ENCODE results near the gene USP30. TPM values are rescaled to one million over a fixed set of nuclear protein-coding genes. Genes with fewer than 3 reads are reported as not detected.
"Not testable (repeated sequence)": the region's sequence is repeated elsewhere in the genome, so short reads cannot be mapped to it uniquely, and the experiment has no call there.

The USP30 gene
- total RNA-seq, 2 donors from 2014 or later: 25.1 to 27.7 TPM

- intact Hi-C loops (cut with DNase I): no loop called here
- Histone ChIP-seq H3K27ac (no peak overlapping the region), H3K9ac (ENCODE audit: low read depth in 2 of 2, low read length in 2 of 2) (no peak overlapping the region), H3K9me3 (no peaks in the 10 kb centered on the region), H3K36me3 (no peaks in the 10 kb centered on the region), H3K27me3 (no peaks in the 10 kb centered on the region), H3K4me3 (no peak overlapping the region), H3K4me1 (no peaks in the 10 kb centered on the region)
- TF ChIP-seq, protein P1, sequence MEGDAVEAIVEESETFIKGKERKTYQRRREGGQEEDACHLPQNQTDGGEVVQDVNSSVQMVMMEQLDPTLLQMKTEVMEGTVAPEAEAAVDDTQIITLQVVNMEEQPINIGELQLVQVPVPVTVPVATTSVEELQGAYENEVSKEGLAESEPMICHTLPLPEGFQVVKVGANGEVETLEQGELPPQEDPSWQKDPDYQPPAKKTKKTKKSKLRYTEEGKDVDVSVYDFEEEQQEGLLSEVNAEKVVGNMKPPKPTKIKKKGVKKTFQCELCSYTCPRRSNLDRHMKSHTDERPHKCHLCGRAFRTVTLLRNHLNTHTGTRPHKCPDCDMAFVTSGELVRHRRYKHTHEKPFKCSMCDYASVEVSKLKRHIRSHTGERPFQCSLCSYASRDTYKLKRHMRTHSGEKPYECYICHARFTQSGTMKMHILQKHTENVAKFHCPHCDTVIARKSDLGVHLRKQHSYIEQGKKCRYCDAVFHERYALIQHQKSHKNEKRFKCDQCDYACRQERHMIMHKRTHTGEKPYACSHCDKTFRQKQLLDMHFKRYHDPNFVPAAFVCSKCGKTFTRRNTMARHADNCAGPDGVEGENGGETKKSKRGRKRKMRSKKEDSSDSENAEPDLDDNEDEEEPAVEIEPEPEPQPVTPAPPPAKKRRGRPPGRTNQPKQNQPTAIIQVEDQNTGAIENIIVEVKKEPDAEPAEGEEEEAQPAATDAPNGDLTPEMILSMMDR (IDR thresholded peaks at IDR 0.05): no peak
- no peak for DNase-seq
Measured at GRCh38 chr12:109047081-109047805, 5.1 kb upstream of the USP30 start.

DNA sequence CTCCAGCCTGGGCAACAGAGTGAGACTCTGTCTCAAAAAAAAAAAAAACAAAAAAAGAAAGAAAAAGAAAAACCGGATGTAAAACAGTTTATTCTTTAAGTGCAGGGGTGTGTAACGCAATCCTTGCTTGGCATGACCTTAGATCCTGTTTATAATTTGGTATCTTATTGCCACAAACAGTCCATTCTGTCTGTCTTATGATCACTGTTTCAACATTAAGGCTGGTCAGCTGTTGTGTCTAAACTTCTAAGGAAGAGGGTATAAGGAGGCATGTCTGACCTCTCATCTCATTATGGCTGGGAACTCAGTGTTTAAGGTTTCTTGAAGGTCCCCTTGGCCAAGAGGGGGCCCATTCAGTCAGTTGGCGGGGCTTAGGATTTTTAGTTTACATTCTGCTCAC is 3.7 kb upstream of the USP30 start:
- not testable (repeated sequence) for H3K4me1 ChIP-seq, DNase-seq
- H3K27ac ChIP-seq: peak overlapping the region; percentile 40

GRCh38 chr12:109049794-109050193 is 2.6 kb upstream of the USP30 start:
- H3K27me3 ChIP-seq; H3K36me3 ChIP-seq; intact Hi-C loops (cut with DNase I); H3K4me1 ChIP-seq; H3K9ac ChIP-seq (ENCODE audit: low read depth in 2 of 2, low read length in 2 of 2); H3K9me3 ChIP-seq; H3K4me3 ChIP-seq: not testable (repeated sequence)
- peak; percentile 30 for DNase-seq
- H3K27ac ChIP-seq: peak overlapping the region; percentile 40

More for the DNA sequence above, 3.7 kb upstream of the USP30 start:
- H3K36me3 ChIP-seq; H3K27me3 ChIP-seq; H3K4me3 ChIP-seq; H3K9ac ChIP-seq (ENCODE audit: low read depth in 2 of 2, low read length in 2 of 2); intact Hi-C loops (cut with DNase I); H3K9me3 ChIP-seq: not testable (repeated sequence)

DNA sequence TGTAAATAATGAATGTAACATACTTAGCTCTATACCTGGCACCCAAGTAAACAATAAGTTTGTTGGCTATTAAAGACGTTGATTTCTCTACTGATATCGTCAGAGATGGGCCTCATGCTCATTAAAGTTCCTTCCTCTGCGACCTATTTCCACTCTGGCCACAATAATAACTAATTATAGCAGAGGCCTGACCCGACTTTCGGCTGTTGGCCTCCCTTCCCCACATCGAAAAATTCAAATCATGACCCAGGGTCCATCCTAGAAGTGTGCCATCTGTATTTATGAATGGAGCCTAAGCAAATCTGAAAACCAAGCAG is 321 bp upstream of the USP30 start:
- intact Hi-C loops (cut with DNase I): no loop called here
- H3K4me1 ChIP-seq: no peaks in the 10 kb centered on the region
- H3K4me3 ChIP-seq: peak overlapping the region; percentile 74
- H3K36me3 ChIP-seq: no peaks in the 10 kb centered on the region
- no peaks in the 10 kb centered on the region for H3K27me3 ChIP-seq
- peak overlapping the region; percentile 81 for H3K27ac ChIP-seq
- DNase-seq: no peak
- H3K9me3 ChIP-seq: no peaks in the 10 kb centered on the region
- H3K9ac ChIP-seq (ENCODE audit: low read depth in 2 of 2, low read length in 2 of 2): peak overlapping the region; percentile 90 to 97
- TF ChIP-seq, protein P1 (IDR thresholded peaks at IDR 0.05): no peak

GRCh38 chr12:109053382-109054123 is 1.2 kb downstream of the USP30 start:
- TF ChIP-seq, protein P1 (IDR thresholded peaks at IDR 0.05): no peak
- peak overlapping the region; percentile 90 to 97 for H3K9ac ChIP-seq (ENCODE audit: low read depth in 2 of 2, low read length in 2 of 2)
- H3K4me1 ChIP-seq: no peaks in the 10 kb centered on the region
- H3K9me3 ChIP-seq: no peaks in the 10 kb centered on the region
- peak overlapping the region; percentile 81 for H3K27ac ChIP-seq
- no peaks in the 10 kb centered on the region for H3K36me3 ChIP-seq
- no peaks in the 10 kb centered on the region for H3K27me3 ChIP-seq
- peak overlapping the region; percentile 74 for H3K4me3 ChIP-seq
- DNase-seq: peak; percentile 34
- intact Hi-C loops (cut with DNase I): no loop called here

GRCh38 chr12:109054124-109054513 is 1.7 kb downstream of the USP30 start:
- H3K36me3 ChIP-seq; DNase-seq; H3K27me3 ChIP-seq; H3K4me1 ChIP-seq; intact Hi-C loops (cut with DNase I); H3K9me3 ChIP-seq: not testable (repeated sequence)
- peak overlapping the region; percentile 81 for H3K27ac ChIP-seq
- H3K4me3 ChIP-seq: peak overlapping the region; percentile 74
- peak overlapping the region; percentile 90 to 97 for H3K9ac ChIP-seq (ENCODE audit: low read depth in 2 of 2, low read length in 2 of 2)

- intact Hi-C loops (cut with DNase I): no loop called here
- Histone ChIP-seq H3K27ac (peak overlapping the region; percentile 81), H3K4me3 (no peak overlapping the region), H3K9me3 (no peaks in the 10 kb centered on the region), H3K36me3 (no peaks in the 10 kb centered on the region), H3K4me1 (no peaks in the 10 kb centered on the region), H3K9ac (ENCODE audit: low read depth in 2 of 2, low read length in 2 of 2) (no peak overlapping the region), H3K27me3 (no peaks in the 10 kb centered on the region)
- TF ChIP-seq, protein P1 (IDR thresholded peaks at IDR 0.05): no peak
- DNase-seq: no peak
Measured at GRCh38 chr12:109054520-109054919, 2.1 kb downstream of the USP30 start.
